Activated CD4-positive, alpha-beta memory T cell treated with anti-CD3 and anti-CD28 coated beads for 36 hours (primary cell): Measurements from ENCODE around the gene PI16. TPM values are rescaled to one million over a fixed set of nuclear protein-coding genes. Genes with fewer than 3 reads are reported as not detected.

ENCODE experiments used
- CTCF ChIA-PET: fragments of 350-600 bp; sonication (Branson Sonifier 250); formaldehyde crosslinking; loops from one replicate; lab custom pipeline; 2021; ENCODE audit warnings: antibody characterized with exemption, inconsistent platforms; lab: Charles Lee
- POLR2A ChIA-PET: fragments of 350-600 bp; sonication (Branson Sonifier 250); formaldehyde crosslinking; loops from one replicate; lab custom pipeline; 2021; ENCODE audit warnings: antibody characterized with exemption; lab: Charles Lee
- DNase-seq: peaks from one replicate; pipeline ENCODE4 v3.0.0-alpha.2; 2020
- H3K27ac Mint-ChIP-seq: one replicate; pipeline ENCODE4 v1.8.0; 2021; ENCODE audit warnings: mixed read lengths
- H3K27me3 Mint-ChIP-seq: one replicate; pipeline ENCODE4 v1.8.0; 2021; ENCODE audit warnings: mixed read lengths
- H3K36me3 Mint-ChIP-seq: one replicate; pipeline ENCODE4 v1.8.0; 2021; ENCODE audit warnings: mixed read lengths
- H3K4me1 Mint-ChIP-seq: one replicate; pipeline ENCODE4 v1.8.0; 2021; ENCODE audit warnings: low read depth, mixed read lengths
- H3K4me3 Mint-ChIP-seq: one replicate; pipeline ENCODE4 v1.8.0; 2021; ENCODE audit warnings: mild to moderate bottlenecking, mixed read lengths
- H3K9me3 Mint-ChIP-seq: one replicate; pipeline ENCODE4 v1.8.0; 2021; ENCODE audit warnings: mixed read lengths
- intact Hi-C: fragments of 100-400 bp; cut with micrococcal nuclease; formaldehyde crosslinking; loops from one replicate; pipeline ENCODE4 v1.15.1; 2023
- total RNA-seq, 2 experiments: library from RNA; stranded (reverse); gene quantifications; one replicate each; pipeline ENCODE4 v1.2.3, GENCODE V29; 2021

PI16 gene
- total RNA-seq, 2 experiments from 2014 or later = 1.0 to 1.1 TPM

DNA sequence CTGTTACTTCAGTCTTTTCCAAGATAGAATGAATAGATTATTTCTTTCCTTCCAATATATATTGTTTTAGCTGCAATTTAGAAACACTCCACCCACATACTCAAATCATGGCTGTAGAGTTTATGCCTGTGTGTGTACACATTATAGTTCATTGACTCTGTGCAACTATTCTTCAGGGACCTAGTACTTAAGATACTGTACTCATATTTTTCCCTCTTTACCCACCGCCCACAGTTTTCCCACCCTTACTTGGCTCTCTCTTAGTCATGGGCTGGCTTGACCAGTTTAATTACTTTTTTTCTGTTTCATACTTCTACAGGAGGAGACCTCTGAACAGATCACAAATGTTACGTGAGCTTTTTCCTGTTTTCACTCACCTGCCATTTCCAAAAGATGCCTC, 38.4 kb upstream of the PI16 start:
- Mint-ChIP-seq H3K9me3 (no peaks in the 10 kb centered on the region), H3K27ac (no peak overlapping the region), H3K4me3 (no peak overlapping the region), H3K27me3 (no peaks in the 10 kb centered on the region), H3K36me3 (peaks cover 23% of the 10 kb centered on the region), H3K4me1 (peaks cover 48% of the 10 kb centered on the region)
- no peak for DNase-seq
- intact Hi-C loops = no loop called here
- ChIA-PET POLR2A (no interaction called here), CTCF (interaction anchor here (5.5 kb wide), 1 partner anchor 102 kb away, joined by 29 read pairs; no protein-coding TSS in a partner anchor)

DNA sequence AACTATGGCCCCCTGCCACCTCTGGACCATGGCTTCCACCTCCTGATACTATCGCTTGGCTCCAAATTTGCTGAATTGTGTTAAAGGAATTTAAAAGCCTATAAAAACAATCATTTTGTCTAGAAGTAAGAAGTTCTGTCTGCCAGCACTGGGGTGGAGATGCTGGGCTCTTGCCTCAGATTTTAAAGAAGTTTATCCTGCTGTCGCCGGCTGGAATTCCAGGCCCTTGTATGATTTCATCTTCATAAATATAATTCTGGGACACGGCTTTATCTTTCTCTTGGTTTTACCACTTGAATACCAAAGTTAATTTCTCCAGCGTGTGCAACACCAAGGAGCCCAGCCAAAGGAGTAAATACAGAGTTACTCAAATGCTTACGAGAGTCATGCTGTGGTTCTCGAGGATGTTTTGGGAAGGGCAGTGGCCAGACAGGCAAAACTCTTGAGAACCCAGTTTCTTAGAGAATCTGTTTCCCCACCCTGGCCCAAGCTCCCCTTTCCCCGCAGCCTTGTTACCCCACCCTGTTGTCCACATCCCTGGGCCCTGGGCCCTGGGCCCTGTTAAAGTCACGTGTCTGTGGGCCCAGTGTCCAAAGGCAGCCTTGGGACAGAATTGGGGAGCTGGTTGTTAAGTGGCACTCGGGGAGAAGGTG, 36.9 kb upstream of the PI16 start:
- ChIA-PET POLR2A (no interaction called here), CTCF (interaction anchor here (5.5 kb wide), 1 partner anchor 100 kb away, joined by 29 read pairs; no protein-coding TSS in a partner anchor)
- H3K4me1 Mint-ChIP-seq = peaks cover 36% of the 10 kb centered on the region
- no peaks in the 10 kb centered on the region for H3K9me3 Mint-ChIP-seq
- intact Hi-C loops = no loop called here
- H3K27me3 Mint-ChIP-seq = no peaks in the 10 kb centered on the region
- H3K4me3 Mint-ChIP-seq = no peak overlapping the region
- peaks cover 23% of the 10 kb centered on the region for H3K36me3 Mint-ChIP-seq
- DNase-seq = no peak
- no peak overlapping the region for H3K27ac Mint-ChIP-seq

DNA sequence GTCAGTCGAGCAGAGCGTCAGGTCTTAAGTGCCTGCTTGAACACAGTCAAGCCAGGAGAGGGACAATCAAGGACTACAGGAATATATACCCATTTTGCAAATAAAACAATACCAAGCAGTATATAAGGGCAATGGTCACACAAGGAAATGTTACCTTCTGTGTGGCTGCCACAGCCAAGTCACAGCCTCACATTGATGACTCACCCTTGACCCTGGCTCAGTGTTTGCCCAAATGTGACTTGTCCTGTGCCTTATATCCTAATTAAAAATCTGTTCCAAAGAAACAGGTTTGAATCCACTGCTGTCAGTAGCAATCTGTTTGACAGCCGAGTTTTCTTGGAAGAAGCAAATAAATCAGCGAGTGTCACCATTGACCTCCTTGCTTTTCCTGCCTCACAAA, 34.5 kb upstream of the PI16 start:
- intact Hi-C loops = no loop called here
- ChIA-PET CTCF (no interaction called here), POLR2A (no interaction called here)
- Mint-ChIP-seq H3K36me3 (peaks cover 16% of the 10 kb centered on the region), H3K27ac (no peak overlapping the region), H3K27me3 (no peaks in the 10 kb centered on the region), H3K4me1 (peaks cover 13% of the 10 kb centered on the region), H3K9me3 (no peaks in the 10 kb centered on the region), H3K4me3 (no peak overlapping the region)
- DNase-seq = no peak

DNA sequence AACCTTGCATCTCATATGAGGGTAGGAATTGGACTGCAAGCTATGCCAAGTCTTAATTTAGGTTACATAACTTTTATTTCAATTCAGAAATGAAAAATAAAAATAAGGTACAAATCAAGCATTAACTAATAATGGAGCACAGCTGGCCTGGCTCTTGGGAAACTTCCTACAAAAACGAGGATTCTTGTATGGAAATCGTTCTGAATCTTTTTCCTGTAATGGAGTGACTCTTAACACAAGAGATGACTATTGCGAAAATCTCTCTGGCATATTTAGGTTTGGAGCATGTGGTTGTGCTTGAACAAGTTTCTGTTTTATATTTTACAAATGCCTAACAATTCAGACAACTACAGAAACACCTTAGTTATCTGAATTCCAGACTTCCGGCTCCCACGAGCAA, 34.0 kb upstream of the PI16 start:
- no peak for DNase-seq
- intact Hi-C loops = no loop called here
- Mint-ChIP-seq H3K36me3 (peaks cover 16% of the 10 kb centered on the region), H3K4me3 (no peak overlapping the region), H3K9me3 (no peaks in the 10 kb centered on the region), H3K27me3 (no peaks in the 10 kb centered on the region), H3K4me1 (peaks cover 13% of the 10 kb centered on the region), H3K27ac (no peak overlapping the region)
- CTCF ChIA-PET = no interaction called here
- POLR2A ChIA-PET = no interaction called here

DNA sequence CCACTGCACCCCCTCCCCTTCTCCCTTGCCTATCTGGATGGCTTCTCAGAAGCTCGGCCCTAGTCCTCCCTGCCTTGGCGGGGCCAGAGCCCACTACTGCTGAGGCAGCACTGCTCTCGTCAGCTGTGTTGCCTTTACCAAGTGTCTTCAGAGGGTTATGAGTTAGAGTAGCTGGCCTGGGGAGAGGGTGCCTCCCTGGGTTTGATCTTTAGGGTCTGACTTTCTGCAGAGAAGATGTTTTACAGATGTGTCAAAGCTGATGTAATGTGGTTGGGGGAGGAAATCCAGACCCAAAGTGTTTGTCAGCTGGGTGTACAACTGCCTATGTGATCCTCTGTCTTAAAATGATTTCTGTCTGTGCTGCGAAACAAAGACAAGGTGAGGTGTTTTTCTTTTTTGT, 30.4 kb upstream of the PI16 start:
- ChIA-PET POLR2A (no interaction called here), CTCF (no interaction called here)
- no peaks in the 10 kb centered on the region for H3K27me3 Mint-ChIP-seq
- H3K36me3 Mint-ChIP-seq = peaks cover 11% of the 10 kb centered on the region
- DNase-seq = no peak
- no peaks in the 10 kb centered on the region for H3K9me3 Mint-ChIP-seq
- H3K27ac Mint-ChIP-seq = peak overlapping the region; percentile 38
- intact Hi-C loops = no loop called here
- H3K4me1 Mint-ChIP-seq = peaks cover 25% of the 10 kb centered on the region
- H3K4me3 Mint-ChIP-seq = no peak overlapping the region

DNA sequence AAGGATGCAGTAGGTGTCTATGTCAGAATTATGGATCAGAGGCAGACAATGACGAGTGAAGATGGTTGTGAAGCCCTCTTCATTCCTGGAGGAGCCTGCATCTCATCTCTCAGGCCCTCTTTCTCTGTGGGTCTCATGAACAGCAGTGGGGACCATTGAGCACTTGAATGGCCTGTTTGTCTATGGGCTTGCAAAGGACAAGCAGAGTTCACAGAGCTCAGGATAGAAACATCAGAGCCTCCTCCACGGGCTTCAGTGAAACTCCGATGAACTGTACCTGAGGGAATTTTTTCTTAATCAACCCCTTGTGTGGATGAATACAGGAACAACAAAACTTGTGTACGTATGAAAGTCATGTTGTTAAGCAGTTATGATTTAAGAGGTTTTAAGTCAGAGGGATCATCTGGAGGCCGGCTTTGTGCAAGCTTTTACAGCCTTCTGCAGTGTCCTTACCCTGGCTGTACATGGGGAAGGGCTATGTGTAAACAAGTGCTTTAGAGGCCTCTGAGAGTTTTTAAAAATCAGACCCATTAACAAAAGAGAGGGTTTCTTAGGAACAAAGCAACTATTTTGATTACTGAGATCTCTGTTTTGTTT, 29.7 kb upstream of the PI16 start:
- peaks cover 8% of the 10 kb centered on the region for H3K36me3 Mint-ChIP-seq
- ChIA-PET POLR2A (no interaction called here), CTCF (no interaction called here)
- no peaks in the 10 kb centered on the region for H3K9me3 Mint-ChIP-seq
- H3K27ac Mint-ChIP-seq = no peak overlapping the region
- no peak overlapping the region for H3K4me3 Mint-ChIP-seq
- DNase-seq = no peak
- peaks cover 25% of the 10 kb centered on the region for H3K4me1 Mint-ChIP-seq
- no peaks in the 10 kb centered on the region for H3K27me3 Mint-ChIP-seq
- intact Hi-C loops = no loop called here

DNA sequence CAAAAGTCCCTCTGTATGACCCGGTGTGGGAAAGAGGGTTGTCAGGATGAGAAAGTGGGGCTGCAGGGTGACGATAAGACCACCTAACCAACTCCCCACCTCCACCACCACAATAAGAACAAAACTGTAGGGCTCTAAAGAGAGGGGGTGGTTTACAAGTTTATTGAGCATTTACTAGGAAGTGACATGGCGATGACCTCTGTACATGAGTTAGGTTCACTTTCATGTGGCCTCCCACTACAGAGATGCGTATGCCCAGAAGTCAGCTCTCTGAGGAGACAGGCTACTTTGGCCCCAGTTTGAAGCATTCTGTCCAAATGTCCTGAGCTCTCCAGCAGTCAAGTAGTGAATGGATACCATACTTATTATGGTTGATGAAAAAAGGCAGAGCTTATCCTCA, 28.7 kb upstream of the PI16 start:
- ChIA-PET POLR2A (interaction anchor here (1.1 kb wide), 2 partner anchors 51 to 92 kb away, joined by 3 to 4 read pairs; partner anchors contain the start of gene PPIL1), CTCF (interaction anchor here (1.0 to 1.6 kb wide), 3 partner anchors 13 to 92 kb away, joined by 3 to 6 read pairs (median 5); no protein-coding TSS in a partner anchor)
- H3K36me3 Mint-ChIP-seq = peaks cover 8% of the 10 kb centered on the region
- intact Hi-C loops = no loop called here
- H3K4me1 Mint-ChIP-seq = peaks cover 25% of the 10 kb centered on the region
- peak; percentile 46 for DNase-seq
- H3K27ac Mint-ChIP-seq = peak overlapping the region; percentile 36
- H3K9me3 Mint-ChIP-seq = no peaks in the 10 kb centered on the region
- H3K4me3 Mint-ChIP-seq = no peak overlapping the region
- no peaks in the 10 kb centered on the region for H3K27me3 Mint-ChIP-seq

DNA sequence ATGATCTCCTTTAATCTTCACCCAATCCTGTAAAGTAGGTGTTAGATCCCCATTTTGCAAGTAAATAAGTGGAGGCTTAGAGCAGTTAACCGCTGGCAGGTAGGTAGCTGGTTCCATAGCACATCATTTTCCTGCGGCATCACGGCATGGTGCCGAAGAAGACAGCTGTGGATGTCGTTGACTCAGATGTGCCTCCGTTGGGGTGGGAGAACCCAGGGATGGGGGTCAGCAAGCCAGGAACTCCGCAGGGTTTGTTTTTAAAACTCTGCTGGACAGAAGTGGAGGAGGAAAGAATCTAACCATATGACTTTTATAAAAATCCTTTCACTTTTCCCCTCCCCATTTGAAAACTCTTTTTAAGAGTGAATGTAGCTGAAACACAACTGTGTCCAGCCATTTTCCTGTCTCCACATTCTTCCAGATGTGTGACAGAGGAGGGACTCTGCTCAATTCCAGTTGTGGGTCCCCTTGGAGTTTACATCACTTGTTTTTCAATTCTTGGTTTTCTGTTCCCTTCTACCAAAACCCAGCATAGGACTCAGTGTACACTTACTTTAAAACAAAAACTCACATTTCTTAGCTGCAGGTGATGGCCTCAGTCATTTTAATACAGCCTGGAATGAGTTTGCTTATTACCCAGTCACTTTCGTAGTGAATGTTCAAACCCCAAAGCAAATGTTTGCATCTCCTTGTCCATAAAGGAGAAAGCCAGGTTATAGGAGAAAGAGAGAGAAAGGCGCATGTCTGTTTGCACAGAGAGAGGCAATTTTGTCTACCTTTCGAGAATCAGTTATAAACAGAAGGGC, 27.6 kb upstream of the PI16 start:
- intact Hi-C loops = loop anchor here (1.0 kb wide), 1 partner anchor 15 kb away; no protein-coding TSS in a partner anchor
- H3K36me3 Mint-ChIP-seq = peaks cover 8% of the 10 kb centered on the region
- H3K4me1 Mint-ChIP-seq = peaks cover 25% of the 10 kb centered on the region
- DNase-seq = no peak
- POLR2A ChIA-PET = interaction anchor here (1.1 kb wide), 1 partner anchor 91 kb away, joined by 4 read pairs; no protein-coding TSS in a partner anchor
- H3K27ac Mint-ChIP-seq = peak overlapping the region; percentile 63
- H3K4me3 Mint-ChIP-seq = no peak overlapping the region
- no peaks in the 10 kb centered on the region for H3K9me3 Mint-ChIP-seq
- no peaks in the 10 kb centered on the region for H3K27me3 Mint-ChIP-seq
- CTCF ChIA-PET = interaction anchor here (1.3 to 1.6 kb wide), 2 partner anchors 42 to 91 kb away, joined by 3 to 6 read pairs; partner anchors contain the start of gene C6orf89

DNA sequence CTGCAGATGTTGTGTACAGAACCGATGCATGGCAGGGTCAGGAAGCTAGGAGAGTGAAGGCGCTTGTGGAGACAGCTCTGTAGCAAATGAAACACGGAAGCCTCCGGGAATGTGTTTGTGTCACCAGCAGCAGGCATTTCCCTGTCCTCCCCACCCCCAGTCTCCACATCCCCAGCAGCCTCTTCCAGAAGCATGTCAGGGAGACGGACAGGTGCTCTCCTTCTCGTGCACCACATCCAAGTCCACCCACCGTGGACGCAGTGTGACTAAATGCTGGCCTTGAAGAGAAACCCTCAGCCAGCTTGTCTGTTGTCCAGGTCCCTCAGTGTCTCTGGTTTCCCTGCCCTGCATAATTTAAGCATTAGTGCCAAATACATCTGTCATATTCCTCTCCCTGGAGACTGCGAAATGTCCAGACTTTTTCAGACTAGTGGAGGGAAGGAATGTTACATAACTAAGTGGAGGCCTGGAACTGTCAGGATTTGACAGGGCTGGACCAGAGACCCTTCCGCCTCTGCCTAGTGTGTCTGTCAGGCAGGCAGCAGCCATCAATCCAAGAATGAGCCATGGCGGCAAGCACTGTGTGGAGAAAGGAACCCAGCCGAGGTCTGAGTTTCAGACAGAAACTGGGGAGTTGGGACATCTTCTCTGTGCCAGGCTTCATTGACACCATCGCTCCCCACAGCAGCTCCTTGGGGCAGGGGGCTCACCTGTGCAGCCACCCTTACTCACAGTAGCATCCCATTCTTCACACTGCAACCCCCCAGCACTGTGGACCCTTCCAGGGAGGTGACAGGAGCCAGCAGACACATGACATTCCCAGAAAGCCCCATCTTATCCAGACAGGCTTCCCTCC, 26.6 kb upstream of the PI16 start:
- CTCF ChIA-PET = interaction anchor here (1.3 to 1.6 kb wide), 2 partner anchors 43 to 90 kb away, joined by 3 to 6 read pairs; partner anchors contain the start of gene C6orf89
- no peak overlapping the region for H3K4me3 Mint-ChIP-seq
- H3K27me3 Mint-ChIP-seq = no peaks in the 10 kb centered on the region
- intact Hi-C loops = loop anchor here (1.0 kb wide), 1 partner anchor 16 kb away; no protein-coding TSS in a partner anchor
- no peak for DNase-seq
- H3K4me1 Mint-ChIP-seq = peaks cover 25% of the 10 kb centered on the region
- peaks cover 8% of the 10 kb centered on the region for H3K36me3 Mint-ChIP-seq
- no peak overlapping the region for H3K27ac Mint-ChIP-seq
- H3K9me3 Mint-ChIP-seq = no peaks in the 10 kb centered on the region
- POLR2A ChIA-PET = no interaction called here

DNA sequence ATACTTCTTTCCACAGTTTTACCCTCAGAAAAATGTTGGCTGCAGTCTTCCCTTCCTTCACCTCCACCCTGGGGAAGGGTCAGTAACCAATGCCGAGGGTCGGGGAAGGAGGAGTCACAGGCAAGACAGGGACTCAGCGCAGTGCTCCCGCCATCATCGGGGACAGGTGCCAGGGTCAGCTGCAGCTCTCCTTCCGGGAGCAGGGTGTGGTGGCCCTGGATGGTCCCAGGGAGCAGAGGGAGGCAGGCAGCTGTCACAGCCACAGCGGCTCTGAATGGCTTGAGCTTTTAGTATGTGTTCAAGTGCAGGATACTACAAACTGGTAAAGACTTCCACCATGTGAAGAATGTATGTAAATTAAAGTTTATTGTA, 26.0 kb upstream of the PI16 start:
- H3K36me3 Mint-ChIP-seq = peaks cover 8% of the 10 kb centered on the region
- intact Hi-C loops = no loop called here
- no peak for DNase-seq
- peaks cover 25% of the 10 kb centered on the region for H3K4me1 Mint-ChIP-seq
- H3K27me3 Mint-ChIP-seq = no peaks in the 10 kb centered on the region
- H3K9me3 Mint-ChIP-seq = no peaks in the 10 kb centered on the region
- no peak overlapping the region for H3K27ac Mint-ChIP-seq
- H3K4me3 Mint-ChIP-seq = no peak overlapping the region
- POLR2A ChIA-PET = no interaction called here
- CTCF ChIA-PET = no interaction called here

DNA sequence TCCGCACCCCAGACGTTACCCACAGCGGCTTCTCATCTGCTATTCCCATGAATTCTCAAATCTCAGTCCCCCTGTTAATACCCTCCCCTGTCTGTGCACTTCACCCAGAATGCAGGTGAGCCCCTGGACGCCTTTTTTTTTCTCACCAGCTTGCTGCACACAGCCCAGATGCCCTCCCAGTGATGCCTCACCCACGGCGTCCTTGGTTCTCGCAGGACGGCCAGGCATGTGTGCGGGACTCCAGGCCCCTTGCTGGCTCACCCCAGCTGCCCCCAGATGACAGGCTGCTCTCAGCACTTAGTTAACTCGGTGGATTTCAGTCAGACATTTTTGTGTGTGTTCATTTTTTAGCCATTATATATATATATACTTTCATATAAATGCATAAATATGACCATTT, 25.4 kb upstream of the PI16 start:
- H3K4me3 Mint-ChIP-seq = no peak overlapping the region
- H3K27me3 Mint-ChIP-seq = no peaks in the 10 kb centered on the region
- DNase-seq = no peak
- CTCF ChIA-PET = no interaction called here
- peaks cover 8% of the 10 kb centered on the region for H3K36me3 Mint-ChIP-seq
- intact Hi-C loops = no loop called here
- H3K9me3 Mint-ChIP-seq = no peaks in the 10 kb centered on the region
- peaks cover 25% of the 10 kb centered on the region for H3K4me1 Mint-ChIP-seq
- POLR2A ChIA-PET = no interaction called here
- H3K27ac Mint-ChIP-seq = no peak overlapping the region
